RWPE2 (cell line): Measurements from ENCODE around the gene TARS1.

Experiments used
- ATAC-seq: fragments of 200-7000 bp; cut with Tn5 transposase; 3 replicates; pipeline ENCODE4 v1.9.1; 2021; ENCODE audit warnings: low read depth
- DNase-seq: peaks from one replicate; pipeline ENCODE4 v3.0.0-alpha.2; 2020; ENCODE audit warnings: low spot score
- H3K27ac ChIP-seq: fragments of 450-650 bp; 2 replicates; pipeline ENCODE4 v1.5.1; 2017; ENCODE audit warnings: mild to moderate bottlenecking; ENCODE audit not compliant: poor library complexity, severe bottlenecking
- H3K27me3 ChIP-seq: fragments of 250-450 bp; sonication (Bioruptor Pico); 2 replicates; pipeline ENCODE4 v1.5.1; 2021; ENCODE audit warnings: mild to moderate bottlenecking, moderate library complexity; ENCODE audit not compliant: insufficient read depth, poor library complexity, severe bottlenecking
- H3K36me3 ChIP-seq: fragments of 250-450 bp; sonication (Bioruptor Pico); 2 replicates; pipeline ENCODE4 v1.5.1; 2020; ENCODE audit warnings: low read depth, mild to moderate bottlenecking, moderate library complexity
- H3K4me1 ChIP-seq: fragments of 250-450 bp; sonication (Bioruptor Pico); 2 replicates; pipeline ENCODE4 v1.5.1; 2021; ENCODE audit warnings: mild to moderate bottlenecking, moderate library complexity; ENCODE audit not compliant: insufficient read depth, poor library complexity, severe bottlenecking
- H3K4me3 ChIP-seq: fragments of 250-450 bp; sonication (Bioruptor Pico); 2 replicates; pipeline ENCODE4 v1.5.1; 2021; ENCODE audit warnings: mild to moderate bottlenecking, moderate library complexity; ENCODE audit not compliant: severe bottlenecking
- H3K9me3 ChIP-seq: fragments of 250-450 bp; sonication (Bioruptor Pico); 2 replicates; pipeline ENCODE4 v1.5.1; 2021; ENCODE audit warnings: mild to moderate bottlenecking, moderate library complexity; ENCODE audit not compliant: severe bottlenecking
- CTCF ChIP-seq: fragments of 450-650 bp; IDR thresholded peaks from one replicate; pipeline ENCODE4 v1.5.1; 2017; ENCODE audit warnings: mild to moderate bottlenecking, moderate library complexity; ENCODE audit not compliant: poor library complexity, severe bottlenecking

Gene TARS1

DNA sequence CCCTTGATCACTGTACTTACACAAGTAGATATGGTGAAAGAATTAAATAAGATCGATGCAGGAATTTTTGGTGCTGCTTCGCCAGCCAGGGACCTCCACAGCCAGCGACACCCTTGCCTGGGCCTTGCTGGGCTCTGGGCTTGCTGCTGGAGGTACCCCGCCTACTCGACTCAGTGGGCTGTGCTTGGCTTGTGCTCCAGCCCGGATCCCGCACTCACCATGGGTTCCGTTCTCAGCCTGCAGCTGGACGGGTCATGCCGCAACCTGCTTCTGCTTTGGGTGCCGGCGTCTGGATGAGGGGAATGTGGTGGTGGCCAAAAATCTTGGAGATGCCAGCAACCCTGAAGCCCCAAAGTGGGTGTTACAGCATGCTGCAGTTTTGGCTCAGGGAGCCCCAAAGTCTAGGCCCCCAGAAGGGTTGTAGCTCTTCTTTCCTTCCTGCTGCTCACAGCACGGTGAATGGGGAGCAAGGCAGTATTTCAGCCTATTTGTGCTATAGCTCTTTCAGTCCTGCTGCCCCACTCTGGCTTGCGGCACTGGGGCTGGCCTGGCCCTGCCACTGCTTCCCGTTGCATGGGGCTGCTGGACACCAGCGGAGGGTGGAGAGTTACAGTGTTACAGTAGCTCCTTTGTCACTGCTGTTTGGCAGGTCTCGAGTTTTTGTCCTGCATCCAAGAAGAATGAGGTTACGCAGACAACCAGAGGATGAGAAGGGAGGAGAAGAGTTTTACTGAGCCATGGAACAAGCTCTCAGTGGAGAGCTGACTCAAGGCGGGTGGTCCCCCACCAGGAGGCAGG is 48.0 kb downstream of the TARS1 start:
- ATAC-seq, result no peak
- no peak for TF ChIP-seq CTCF

DNA sequence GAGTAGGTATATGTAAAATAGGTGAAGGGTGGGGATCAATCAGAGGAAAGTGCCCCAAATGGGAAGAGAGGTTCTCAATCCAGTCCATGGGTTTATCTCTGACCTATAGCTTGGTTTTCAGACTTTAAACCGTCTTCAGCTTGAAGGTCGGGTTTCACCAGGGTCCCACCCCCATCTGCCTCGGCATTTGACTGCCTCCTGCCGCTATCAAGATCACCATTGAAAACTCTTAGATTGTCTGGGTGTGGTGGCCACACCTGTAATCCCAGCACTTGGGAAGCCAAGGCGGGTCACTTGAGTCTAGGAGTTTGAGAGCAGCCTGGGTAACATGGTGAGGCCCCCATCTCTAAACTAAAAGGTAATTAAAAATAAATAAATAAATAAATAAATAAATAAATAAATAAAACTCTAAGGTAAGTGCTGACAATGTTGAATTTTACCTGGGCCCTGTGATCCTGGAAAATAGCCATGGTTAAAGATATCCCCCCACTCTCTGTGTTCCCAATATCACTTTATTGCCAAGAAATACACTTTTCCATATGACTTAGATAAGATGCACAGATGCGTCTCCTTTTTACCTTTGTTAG is 48.8 kb downstream of the TARS1 start:
- Histone ChIP-seq H3K36me3 (no peaks in the 10 kb centered on the region), H3K4me3 (no peak overlapping the region), H3K27me3 (peaks cover 3% of the 10 kb centered on the region), H3K9me3 (no peaks in the 10 kb centered on the region), H3K4me1 (no peaks in the 10 kb centered on the region), H3K27ac (no peak overlapping the region)
- ATAC-seq (no peak), DNase-seq (no peak)
- TF ChIP-seq CTCF, result no peak

More for the DNA sequence above, 48.0 kb downstream of the TARS1 start:
- Histone ChIP-seq H3K4me1 (no peaks in the 10 kb centered on the region), H3K36me3 (no peaks in the 10 kb centered on the region), H3K27ac (no peak overlapping the region), H3K27me3 (peaks cover 3% of the 10 kb centered on the region), H3K4me3 (no peak overlapping the region), H3K9me3 (no peaks in the 10 kb centered on the region)
- DNase-seq, result no peak

DNA sequence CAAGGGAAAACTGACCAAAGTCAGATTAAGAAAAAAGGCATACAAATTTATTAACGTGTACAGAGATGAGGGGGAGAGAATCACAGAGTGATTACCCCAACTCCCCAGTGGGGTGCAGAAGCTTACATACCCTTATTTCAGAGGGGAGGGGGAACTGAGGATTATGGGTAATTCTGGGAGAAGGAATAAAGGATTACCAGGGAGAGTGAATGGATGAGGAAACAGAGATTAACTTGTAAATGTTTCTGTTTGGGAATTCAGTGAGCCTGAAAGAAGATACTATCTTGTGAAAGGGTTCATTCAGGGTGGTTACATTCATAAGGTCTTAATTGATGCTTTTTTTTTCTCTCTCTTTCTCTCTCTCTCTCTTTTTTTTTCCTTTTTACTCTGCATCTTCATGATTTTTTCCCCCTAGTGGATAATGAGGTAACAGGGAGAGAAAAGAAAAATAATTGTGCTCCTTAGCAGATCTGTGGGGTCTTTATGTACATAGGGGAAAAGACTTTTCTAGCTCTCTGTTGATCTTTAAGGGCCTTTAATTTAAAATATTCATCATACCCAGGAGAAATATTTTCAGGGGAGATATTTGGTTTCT is 49.4 kb downstream of the TARS1 start:
- H3K9me3 ChIP-seq, result no peaks in the 10 kb centered on the region
- DNase-seq (no peak), ATAC-seq (no peak)
- H3K27ac ChIP-seq, result no peak overlapping the region
- H3K36me3 ChIP-seq, result no peaks in the 10 kb centered on the region
- TF ChIP-seq CTCF, result no peak
- H3K27me3 ChIP-seq, result peaks cover 3% of the 10 kb centered on the region
- no peak overlapping the region for H3K4me3 ChIP-seq
- no peaks in the 10 kb centered on the region for H3K4me1 ChIP-seq

DNA sequence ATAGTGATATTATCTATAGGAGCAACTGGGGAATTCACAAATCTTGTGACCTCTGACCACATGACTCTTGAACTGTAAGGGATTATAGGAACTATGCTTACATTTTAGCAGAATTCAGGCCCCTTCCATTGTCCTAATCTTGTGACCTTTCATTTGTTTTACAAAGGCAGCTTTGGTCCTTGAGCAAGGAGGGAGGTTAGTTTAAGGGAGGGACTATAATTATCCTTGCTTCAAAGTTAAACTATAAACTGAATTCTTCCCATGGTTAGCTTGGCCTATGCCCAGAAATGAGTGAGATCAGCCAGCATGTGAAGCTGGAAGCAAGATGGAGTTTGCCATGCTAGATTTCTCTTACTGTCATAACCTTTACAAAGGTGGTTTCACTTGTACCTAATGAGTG is 51.2 kb downstream of the TARS1 start:
- peaks cover 3% of the 10 kb centered on the region for H3K27me3 ChIP-seq
- no peaks in the 10 kb centered on the region for H3K36me3 ChIP-seq
- ATAC-seq, result no peak
- no peak for TF ChIP-seq CTCF
- H3K27ac ChIP-seq, result no peak overlapping the region
- no peak overlapping the region for H3K4me3 ChIP-seq
- no peaks in the 10 kb centered on the region for H3K9me3 ChIP-seq
- no peak for DNase-seq
- no peaks in the 10 kb centered on the region for H3K4me1 ChIP-seq
